Activated B cell treated with CpG ODN at 0.5 μM for 24 hours (primary cell): ENCODE data around the gene HS3ST3B1. TPM values are rescaled to one million over a fixed set of nuclear protein-coding genes. Genes with fewer than 3 reads are reported as not detected.

Source experiments
- ATAC-seq: fragments of 200-7000 bp; cut with Tn5 transposase; one replicate; pipeline ENCODE4 v1.10.0; 2021; ENCODE audit warnings: low read depth, mild to moderate bottlenecking, moderate library complexity
- CTCF ChIA-PET: fragments of 350-600 bp; sonication (Branson Sonifier 250); formaldehyde crosslinking; loops from one replicate; lab custom pipeline; 2021; ENCODE audit warnings: antibody characterized with exemption; lab: Charles Lee
- POLR2A ChIA-PET: fragments of 350-600 bp; sonication (Branson Sonifier 250); formaldehyde crosslinking; loops from one replicate; lab custom pipeline; 2021; ENCODE audit warnings: antibody characterized with exemption; lab: Charles Lee
- DNase-seq: peaks from one replicate; pipeline ENCODE4 v3.0.0; 2022
- H3K27ac Mint-ChIP-seq: one replicate; pipeline ENCODE4 v1.8.0; 2020; ENCODE audit warnings: mixed read lengths
- H3K27me3 Mint-ChIP-seq: one replicate; pipeline ENCODE4 v1.8.0; 2021; ENCODE audit warnings: mixed read lengths
- H3K36me3 Mint-ChIP-seq: one replicate; pipeline ENCODE4 v1.8.0; 2021; ENCODE audit warnings: low read depth, mixed read lengths
- H3K4me1 Mint-ChIP-seq: one replicate; pipeline ENCODE4 v1.8.0; 2021; ENCODE audit warnings: mixed read lengths
- H3K4me3 Mint-ChIP-seq: one replicate; pipeline ENCODE4 v1.8.0; 2020; ENCODE audit warnings: mild to moderate bottlenecking, mixed read lengths
- H3K9me3 Mint-ChIP-seq: one replicate; pipeline ENCODE4 v1.8.0; 2020; ENCODE audit warnings: mixed read lengths
- intact Hi-C: fragments of 100-400 bp; cut with micrococcal nuclease; formaldehyde crosslinking; loops from one replicate; pipeline ENCODE4 v1.15.1; 2024
- total RNA-seq: library from RNA; stranded (reverse); gene quantifications from 2 replicates; pipeline ENCODE4 v1.2.3, GENCODE V29; 2022
- TF ChIP-seq, protein P1 (sequence below): fragments of 200-600 bp; IDR thresholded peaks from one replicate; pipeline ENCODE4 v1.8.0; 2022; ENCODE audit warnings: antibody characterized with exemption, mild to moderate bottlenecking

The HS3ST3B1 gene
- total RNA-seq, 1 donor from 2014 or later, result 3.3 TPM

DNA sequence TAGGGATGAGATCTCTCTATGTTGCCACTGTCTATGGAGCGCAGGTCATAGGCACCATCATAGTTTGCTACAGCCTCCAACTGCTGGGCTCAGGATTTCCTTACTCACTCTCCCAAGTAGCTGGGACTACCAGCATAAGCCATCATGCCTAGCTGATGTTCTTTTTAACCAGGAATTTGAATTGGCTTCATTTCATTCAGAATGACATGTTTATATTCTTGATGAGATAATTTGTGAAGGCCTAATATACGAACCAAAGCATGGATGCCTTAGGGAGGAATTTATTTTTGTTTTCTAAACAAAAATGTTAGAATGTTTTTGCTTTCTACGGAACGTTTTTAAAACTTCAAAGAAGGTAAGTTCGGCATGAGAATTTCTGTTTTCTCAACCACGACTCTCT, 71.6 kb downstream of the HS3ST3B1 start:
- no peak for ATAC-seq
- no peaks in the 10 kb centered on the region for H3K36me3 Mint-ChIP-seq
- no peak for DNase-seq
- intact Hi-C loops, result no loop called here
- no peak overlapping the region for H3K27ac Mint-ChIP-seq
- H3K27me3 Mint-ChIP-seq, result peaks cover 14% of the 10 kb centered on the region
- no peaks in the 10 kb centered on the region for H3K9me3 Mint-ChIP-seq
- H3K4me1 Mint-ChIP-seq, result no peaks in the 10 kb centered on the region
- no peak overlapping the region for H3K4me3 Mint-ChIP-seq
- TF ChIP-seq, protein P1, sequence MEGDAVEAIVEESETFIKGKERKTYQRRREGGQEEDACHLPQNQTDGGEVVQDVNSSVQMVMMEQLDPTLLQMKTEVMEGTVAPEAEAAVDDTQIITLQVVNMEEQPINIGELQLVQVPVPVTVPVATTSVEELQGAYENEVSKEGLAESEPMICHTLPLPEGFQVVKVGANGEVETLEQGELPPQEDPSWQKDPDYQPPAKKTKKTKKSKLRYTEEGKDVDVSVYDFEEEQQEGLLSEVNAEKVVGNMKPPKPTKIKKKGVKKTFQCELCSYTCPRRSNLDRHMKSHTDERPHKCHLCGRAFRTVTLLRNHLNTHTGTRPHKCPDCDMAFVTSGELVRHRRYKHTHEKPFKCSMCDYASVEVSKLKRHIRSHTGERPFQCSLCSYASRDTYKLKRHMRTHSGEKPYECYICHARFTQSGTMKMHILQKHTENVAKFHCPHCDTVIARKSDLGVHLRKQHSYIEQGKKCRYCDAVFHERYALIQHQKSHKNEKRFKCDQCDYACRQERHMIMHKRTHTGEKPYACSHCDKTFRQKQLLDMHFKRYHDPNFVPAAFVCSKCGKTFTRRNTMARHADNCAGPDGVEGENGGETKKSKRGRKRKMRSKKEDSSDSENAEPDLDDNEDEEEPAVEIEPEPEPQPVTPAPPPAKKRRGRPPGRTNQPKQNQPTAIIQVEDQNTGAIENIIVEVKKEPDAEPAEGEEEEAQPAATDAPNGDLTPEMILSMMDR, result no peak
- ChIA-PET POLR2A (no interaction called here), CTCF (no interaction called here)

DNA sequence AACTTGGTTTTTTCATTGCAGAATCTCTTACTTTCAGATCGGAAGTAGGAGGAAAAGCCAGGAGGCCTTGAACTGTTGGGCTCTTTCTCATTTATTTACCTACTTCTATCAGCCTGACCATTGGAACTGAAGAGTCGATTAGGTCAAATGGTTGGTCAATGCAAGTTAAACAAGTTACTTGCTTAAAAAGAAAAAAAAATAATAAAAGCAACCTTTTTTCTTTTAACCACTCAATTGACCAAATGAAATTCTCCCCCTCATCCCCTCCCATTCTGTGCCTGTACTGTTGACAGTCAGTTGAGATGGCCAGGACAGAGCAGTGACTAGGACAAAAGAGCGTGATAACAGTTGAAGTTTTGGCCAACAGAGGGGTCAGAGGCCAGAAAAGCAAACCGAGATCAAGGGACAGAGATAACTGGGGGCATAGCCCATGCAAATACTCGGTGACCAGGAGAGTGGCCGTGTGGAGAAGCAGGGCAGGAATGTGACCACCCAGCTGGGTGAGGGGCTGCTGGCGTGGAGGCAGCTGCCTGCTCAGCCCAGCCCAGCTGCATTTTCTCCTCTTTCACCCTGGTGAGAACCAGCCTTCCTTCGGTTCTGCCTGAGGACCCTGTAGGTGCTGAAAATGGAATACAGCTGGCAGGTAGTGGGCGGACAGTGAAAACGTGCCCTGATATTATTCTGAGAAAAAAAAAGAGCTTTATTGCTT, 72.2 kb downstream of the HS3ST3B1 start:
- peaks cover 11% of the 10 kb centered on the region for H3K27me3 Mint-ChIP-seq
- H3K9me3 Mint-ChIP-seq, result no peaks in the 10 kb centered on the region
- H3K4me3 Mint-ChIP-seq, result no peak overlapping the region
- H3K4me1 Mint-ChIP-seq, result no peaks in the 10 kb centered on the region
- intact Hi-C loops, result no loop called here
- DNase-seq (no peak), ATAC-seq (no peak)
- POLR2A ChIA-PET, result no interaction called here
- H3K27ac Mint-ChIP-seq, result no peak overlapping the region
- CTCF ChIA-PET, result no interaction called here
- no peaks in the 10 kb centered on the region for H3K36me3 Mint-ChIP-seq
- TF ChIP-seq, protein P1, result no peak

DNA sequence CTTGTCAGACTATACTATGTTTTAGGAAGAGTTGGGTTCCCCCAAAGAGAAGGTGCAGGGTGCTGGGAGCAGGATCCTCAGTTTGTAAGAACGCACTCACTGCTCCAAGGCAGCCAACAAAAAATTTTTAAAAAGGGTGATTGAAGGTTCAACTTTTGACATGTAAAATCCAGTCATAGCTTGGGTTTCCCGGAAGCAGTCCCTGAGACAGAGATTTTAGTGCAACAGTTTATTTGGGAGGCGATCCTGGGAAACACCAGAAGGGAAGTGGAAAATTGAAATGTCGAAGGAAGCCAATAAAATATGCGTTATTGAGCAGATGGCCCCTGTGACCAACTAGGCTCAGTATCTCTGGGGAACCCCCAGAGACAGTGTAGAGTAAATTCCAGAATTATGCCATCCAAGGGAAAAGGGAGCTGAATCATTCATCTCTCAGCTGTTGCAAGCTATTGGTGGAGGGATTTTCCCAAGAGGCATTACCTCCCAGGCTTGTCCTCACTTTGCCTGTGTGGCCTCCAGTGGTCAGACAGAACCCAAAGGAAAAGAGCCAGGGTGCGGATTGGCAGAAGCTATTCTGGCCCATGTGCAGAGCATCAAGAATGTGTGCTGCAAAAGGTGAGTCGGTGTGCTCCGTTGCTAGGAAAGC, 72.9 kb downstream of the HS3ST3B1 start:
- ATAC-seq (no peak), DNase-seq (no peak)
- intact Hi-C loops, result no loop called here
- TF ChIP-seq, protein P1, result no peak
- no peaks in the 10 kb centered on the region for H3K4me1 Mint-ChIP-seq
- no peaks in the 10 kb centered on the region for H3K36me3 Mint-ChIP-seq
- POLR2A ChIA-PET, result no interaction called here
- no peak overlapping the region for H3K27ac Mint-ChIP-seq
- CTCF ChIA-PET, result no interaction called here
- no peaks in the 10 kb centered on the region for H3K9me3 Mint-ChIP-seq
- no peak overlapping the region for H3K4me3 Mint-ChIP-seq
- peaks cover 10% of the 10 kb centered on the region for H3K27me3 Mint-ChIP-seq

DNA sequence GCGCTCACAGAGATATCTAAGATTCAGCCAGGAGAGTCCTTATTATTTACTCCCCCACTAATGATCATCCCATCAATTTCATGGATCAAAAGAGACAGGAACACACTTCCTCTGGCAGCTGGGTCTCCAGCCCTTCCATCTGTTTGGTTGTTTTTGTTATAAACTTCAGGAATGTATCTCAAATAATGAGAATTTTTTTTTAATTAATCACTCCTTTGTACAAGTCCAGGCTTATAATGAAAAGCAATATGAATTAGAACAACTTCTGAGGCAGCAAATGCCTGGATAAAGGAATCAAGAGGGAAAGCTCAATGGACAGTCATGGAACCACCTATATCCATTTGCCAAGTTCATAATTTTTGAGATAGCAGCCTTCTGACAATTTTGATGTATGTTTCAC, 73.4 kb downstream of the HS3ST3B1 start:
- Mint-ChIP-seq H3K4me3 (no peak overlapping the region), H3K4me1 (no peaks in the 10 kb centered on the region), H3K36me3 (no peaks in the 10 kb centered on the region), H3K9me3 (no peaks in the 10 kb centered on the region), H3K27me3 (peaks cover 9% of the 10 kb centered on the region), H3K27ac (no peak overlapping the region)
- POLR2A ChIA-PET, result no interaction called here
- TF ChIP-seq, protein P1, result no peak
- no peak for DNase-seq
- intact Hi-C loops, result no loop called here
- no peak for ATAC-seq
- CTCF ChIA-PET, result no interaction called here

DNA sequence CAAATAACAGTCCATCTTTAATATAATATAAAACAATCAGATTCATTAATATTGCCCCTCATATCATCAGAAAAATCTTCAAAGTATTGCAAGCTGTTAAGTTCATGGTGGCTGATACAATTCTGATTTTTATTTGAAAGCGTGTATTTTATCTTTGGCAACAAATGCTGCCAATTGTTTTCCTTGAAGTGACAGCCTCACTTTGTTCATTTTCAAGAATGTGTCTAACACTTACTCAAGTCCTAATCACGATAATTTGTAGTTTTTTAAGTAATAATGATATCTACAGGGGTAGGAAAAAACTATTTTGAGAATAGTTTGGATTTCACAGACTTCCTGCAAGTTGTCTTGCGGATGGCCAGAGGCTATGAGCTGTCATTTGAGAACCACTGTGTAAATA, 75.8 kb downstream of the HS3ST3B1 start:
- ChIA-PET POLR2A (no interaction called here), CTCF (no interaction called here)
- Mint-ChIP-seq H3K9me3 (no peaks in the 10 kb centered on the region), H3K36me3 (no peaks in the 10 kb centered on the region), H3K27me3 (peaks cover 1% of the 10 kb centered on the region), H3K4me3 (no peak overlapping the region), H3K27ac (no peak overlapping the region), H3K4me1 (no peaks in the 10 kb centered on the region)
- no peak for ATAC-seq
- TF ChIP-seq, protein P1, result no peak
- intact Hi-C loops, result no loop called here
- DNase-seq, result no peak
